Measurements from ENCODE around the gene GALNT14. TPM values are rescaled to one million over a fixed set of nuclear protein-coding genes. Genes with fewer than 3 reads are reported as not detected.

GALNT14 gene
- total and polyA plus RNA-seq, 10 of the 15 experiments (the other 5 are each of a cell fraction or from before 2014, with no cell fraction given), result 3.7 to 17.8 (median 6.0) TPM

- TF ChIP-seq TCF3 (IDR thresholded peaks at IDR 0.05; ENCODE audit: borderline replicate concordance, insufficient read depth, low read depth, low read length) (no peak), ETV6 (conservative IDR thresholded peaks at IDR 0.05 in 1 of 2, IDR thresholded peaks at IDR 0.05 in 1 of 2; ENCODE audit: borderline replicate concordance in 1 of 2, low read depth in 1 of 2) (no peak)
Measured at GRCh38 chr2:30981096-30981495, 157.1 kb downstream of the GALNT14 start (continued).

- no TSS peak for BruUV-seq (replicated peaks)
Measured at GRCh38 chr2:30979822-30980245, 158.4 kb downstream of the GALNT14 start.

GRCh38 chr2:30978854-30979253, 159.4 kb downstream of the GALNT14 start:
- no TSS peak for BruUV-seq (replicated peaks)
- Histone ChIP-seq H3K9me3 (replicated peaks; ENCODE audit: control insufficient read depth, insufficient read depth, low read length) (no peaks in the 10 kb centered on the region), H4K20me1 (ENCODE audit: control insufficient read depth, insufficient read depth) (no peaks in the 10 kb centered on the region), H3K4me3 (no peak overlapping the region), H3K36me3 (ENCODE audit: control insufficient read depth in 2 of 2, insufficient read depth in 2 of 2, low read length in 1 of 2) (no peaks in the 10 kb centered on the region), H3K4me1 (ENCODE audit: control insufficient read depth, insufficient read depth, low read length) (no peaks in the 10 kb centered on the region), H3K9ac (ENCODE audit: control insufficient read depth, insufficient read depth, low read length) (no peak overlapping the region), H3K79me2 (ENCODE audit: control insufficient read depth, insufficient read depth, low read length) (no peaks in the 10 kb centered on the region), H2AFZ (ENCODE audit: control insufficient read depth, low read depth, low read length) (no peak overlapping the region), H3K27ac (ENCODE audit: control insufficient read depth, insufficient read depth) (no peak overlapping the region), H3K27me3 (replicated peaks in 1 of 2; ENCODE audit: control insufficient read depth in 2 of 2, insufficient read depth in 2 of 2, low read length in 1 of 2) (no peaks in the 10 kb centered on the region; a peak in 1 of 4 replicates), H3K4me2 (ENCODE audit: control insufficient read depth, insufficient read depth) (no peak overlapping the region)
- SMC1A ChIA-PET (ENCODE audit: uncharacterized antibody, unreplicated experiment), result interaction anchor here (1.2 kb wide), 1 partner anchor 192 kb away, joined by 3 read pairs; no protein-coding TSS in a partner anchor
- POLR2A ChIA-PET, result no interaction called here
- in situ Hi-C loops (cut with MboI), result no loop called here
- 30% methylated on average over 6 of the region's 6 CpGs for WGBS (ENCODE audit: insufficient coverage, insufficient replicate concordance, low lambda C conversion rate, missing lambda C conversion rate)
- ATAC-seq, result no peak
- CTCF ChIA-PET, result interaction anchor here (1.1 to 1.6 kb wide), 2 partner anchors 191 to 267 kb away, joined by 3 to 4 read pairs; no protein-coding TSS in a partner anchor
- no peak for FAIRE-seq
- intact Hi-C loops (cut with micrococcal nuclease; ENCODE audit: unreplicated experiment), result no loop called here
- RAD21 ChIA-PET (ENCODE audit: unreplicated experiment), result no interaction called here
- no peak for DNase-seq (ENCODE audit: low read depth, low spot score)
- TF ChIP-seq ZBTB40 (IDR thresholded peaks at IDR 0.05; ENCODE audit: borderline replicate concordance) (no peak), RFX5 (IDR thresholded peaks at IDR 0.05; ENCODE audit: low read depth, low read length) (no peak), ZNF217 (IDR thresholded peaks at IDR 0.05) (no peak), LARP7 (IDR thresholded peaks at IDR 0.05) (no peak), MTA2 (IDR thresholded peaks at IDR 0.05; ENCODE audit: low read depth) (no peak), MXI1 (IDR thresholded peaks at IDR 0.05; ENCODE audit: low read depth, low read length) (no peak), POLR2A (IDR thresholded peaks at IDR 0.05; ENCODE audit: low read depth, low read length) (no peak), NFYB (IDR thresholded peaks at IDR 0.05; ENCODE audit: insufficient read depth, low read depth, low read length) (no peak)
- TF ChIP-seq, protein P1, sequence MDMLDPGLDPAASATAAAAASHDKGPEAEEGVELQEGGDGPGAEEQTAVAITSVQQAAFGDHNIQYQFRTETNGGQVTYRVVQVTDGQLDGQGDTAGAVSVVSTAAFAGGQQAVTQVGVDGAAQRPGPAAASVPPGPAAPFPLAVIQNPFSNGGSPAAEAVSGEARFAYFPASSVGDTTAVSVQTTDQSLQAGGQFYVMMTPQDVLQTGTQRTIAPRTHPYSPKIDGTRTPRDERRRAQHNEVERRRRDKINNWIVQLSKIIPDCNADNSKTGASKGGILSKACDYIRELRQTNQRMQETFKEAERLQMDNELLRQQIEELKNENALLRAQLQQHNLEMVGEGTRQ (IDR thresholded peaks at IDR 0.05; ENCODE audit: borderline replicate concordance, low read depth, low read length), result no peak

More at GRCh38 chr2:30979822-30980245, 158.4 kb downstream of the GALNT14 start:
- WGBS (ENCODE audit: insufficient coverage, insufficient replicate concordance, low lambda C conversion rate, missing lambda C conversion rate), result 28% methylated on average over 6 of the region's 6 CpGs
- Histone ChIP-seq H3K4me3 (no peak overlapping the region), H3K9me3 (replicated peaks; ENCODE audit: control insufficient read depth, insufficient read depth, low read length) (no peaks in the 10 kb centered on the region), H3K4me2 (ENCODE audit: control insufficient read depth, insufficient read depth) (no peak overlapping the region), H2AFZ (ENCODE audit: control insufficient read depth, low read depth, low read length) (no peak overlapping the region), H3K4me1 (ENCODE audit: control insufficient read depth, insufficient read depth, low read length) (no peaks in the 10 kb centered on the region), H3K36me3 (ENCODE audit: control insufficient read depth in 2 of 2, insufficient read depth in 2 of 2, low read length in 1 of 2) (no peaks in the 10 kb centered on the region), H3K27me3 (replicated peaks in 1 of 2; ENCODE audit: control insufficient read depth in 2 of 2, insufficient read depth in 2 of 2, low read length in 1 of 2) (no peaks in the 10 kb centered on the region; a peak in 1 of 4 replicates), H3K9ac (ENCODE audit: control insufficient read depth, insufficient read depth, low read length) (no peak overlapping the region), H4K20me1 (ENCODE audit: control insufficient read depth, insufficient read depth) (no peaks in the 10 kb centered on the region), H3K79me2 (ENCODE audit: control insufficient read depth, insufficient read depth, low read length) (no peaks in the 10 kb centered on the region), H3K27ac (ENCODE audit: control insufficient read depth, insufficient read depth) (no peak overlapping the region)
- SMC1A ChIA-PET (ENCODE audit: uncharacterized antibody, unreplicated experiment), result no interaction called here
- CTCF ChIA-PET, result no interaction called here
- POLR2A ChIA-PET, result no interaction called here
- RAD21 ChIA-PET (ENCODE audit: unreplicated experiment), result no interaction called here
- ATAC-seq (no peak), FAIRE-seq (no peak), DNase-seq (ENCODE audit: low read depth, low spot score) (no peak)
- intact Hi-C loops (cut with micrococcal nuclease; ENCODE audit: unreplicated experiment), result no loop called here
- TF ChIP-seq ZNF274 (IDR thresholded peaks at IDR 0.05; ENCODE audit: insufficient read depth, insufficient read length), result no peak
- in situ Hi-C loops (cut with MboI), result no loop called here
